GM19395 (cell line): Measurements from ENCODE around the gene SLC1A3.

Experiments
- ATAC-seq: cut with Tn5 transposase; IDR thresholded peaks from one replicate; pipeline ENCODE4 v1.9.1; 2021; ENCODE audit warnings: mild to moderate bottlenecking, moderate library complexity; ENCODE audit not compliant: unreplicated experiment

SLC1A3 gene

GRCh38 chr5:36599986-36600779, 6.2 kb upstream of the SLC1A3 start:
- no peak for ATAC-seq

DNA sequence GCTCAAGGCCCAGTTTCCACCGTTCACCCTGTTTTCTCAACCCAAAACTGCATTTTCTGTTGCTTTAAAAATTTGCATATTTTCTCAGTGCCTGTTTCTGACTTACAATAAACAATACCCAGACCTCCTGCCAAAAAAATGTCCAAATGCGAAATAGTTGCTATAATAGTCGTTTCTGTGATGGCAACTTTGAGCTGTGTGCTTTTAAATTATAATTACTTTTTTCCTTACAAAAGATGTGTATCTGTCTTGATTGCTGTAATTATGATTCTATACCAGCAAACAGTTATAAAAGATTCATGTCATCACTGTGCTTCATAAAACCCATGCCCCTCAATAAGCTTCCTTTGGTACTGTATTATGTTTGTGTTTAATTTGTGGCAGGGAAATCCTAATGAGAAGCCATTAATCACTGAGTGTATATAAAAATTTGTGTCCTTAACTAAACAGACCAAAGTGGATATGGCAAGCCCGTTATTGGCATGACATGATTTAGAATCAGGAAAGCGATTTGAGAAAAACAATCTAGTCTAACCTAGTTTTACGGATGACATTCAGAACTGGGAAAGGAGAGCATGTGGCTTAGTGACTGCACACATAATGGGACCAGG, 5.4 kb upstream of the SLC1A3 start:
- no peak for ATAC-seq

DNA sequence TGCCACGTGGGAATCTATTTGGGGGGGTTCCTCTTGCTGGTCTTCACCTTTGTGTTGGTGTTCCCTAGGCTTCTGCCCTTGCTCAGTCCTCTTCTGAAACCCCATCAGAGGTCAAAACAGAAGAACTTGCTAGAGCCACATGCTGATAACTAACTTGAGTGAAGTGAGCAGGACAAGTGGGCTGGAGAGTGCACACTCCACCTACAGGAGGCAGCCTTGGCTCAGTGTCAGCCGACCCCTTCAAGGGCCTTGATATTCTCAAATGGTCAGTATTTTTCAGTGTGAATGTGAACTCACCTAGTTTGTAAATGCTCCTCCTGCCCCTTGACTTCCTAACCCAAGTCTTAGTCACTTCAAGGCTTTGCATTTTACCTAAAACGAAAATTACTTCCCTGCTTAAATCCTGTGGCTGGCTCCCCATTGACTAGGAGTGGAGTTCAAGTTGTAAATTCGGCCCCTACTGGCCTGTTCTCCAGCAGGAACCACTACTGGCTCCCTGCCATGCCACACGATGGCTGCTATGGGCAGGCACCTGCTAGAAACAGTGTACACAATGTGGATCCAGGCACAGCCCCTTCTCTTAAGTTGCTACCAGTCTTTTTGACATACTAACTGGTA, 3.6 kb upstream of the SLC1A3 start:
- no peak for ATAC-seq

DNA sequence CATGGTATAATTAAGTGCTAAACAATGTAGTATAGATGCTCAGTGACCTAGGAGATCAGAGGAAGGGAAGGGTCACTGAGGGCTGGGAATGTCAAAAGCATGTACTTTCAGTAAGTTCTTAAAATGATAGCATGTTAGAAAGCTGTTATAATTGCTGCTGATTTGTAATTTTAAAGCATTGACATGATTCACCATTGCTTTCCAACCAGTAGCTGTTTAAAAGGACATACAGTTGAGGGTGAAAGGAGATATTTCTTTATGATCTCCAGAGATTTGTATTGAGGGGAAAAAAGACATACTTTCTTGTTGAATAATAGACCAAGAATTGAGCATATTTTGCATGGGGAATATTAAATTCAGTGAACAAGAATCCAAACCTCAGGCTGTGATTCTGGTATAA, 1.2 kb upstream of the SLC1A3 start:
- no peak for ATAC-seq

DNA sequence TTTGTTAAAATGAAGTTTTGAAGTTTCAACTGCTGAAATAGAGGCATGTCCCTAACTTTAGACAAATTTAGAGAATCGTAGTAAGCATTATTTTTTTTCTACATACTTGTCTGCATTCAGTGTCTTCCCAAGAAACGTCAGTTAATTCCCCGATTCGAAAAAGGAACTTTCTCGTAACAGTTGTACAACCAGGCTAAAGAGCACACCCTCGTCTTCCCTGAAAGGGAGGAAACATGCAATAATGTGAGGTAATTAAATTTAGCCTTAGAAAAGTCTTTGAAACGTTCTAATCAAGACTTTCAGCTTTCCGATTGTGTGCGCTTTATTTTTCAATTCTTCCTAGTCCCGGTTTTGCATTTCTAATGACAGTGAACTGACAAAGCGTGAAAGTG, 374 bp upstream of the SLC1A3 start:
- ATAC-seq: no peak

DNA sequence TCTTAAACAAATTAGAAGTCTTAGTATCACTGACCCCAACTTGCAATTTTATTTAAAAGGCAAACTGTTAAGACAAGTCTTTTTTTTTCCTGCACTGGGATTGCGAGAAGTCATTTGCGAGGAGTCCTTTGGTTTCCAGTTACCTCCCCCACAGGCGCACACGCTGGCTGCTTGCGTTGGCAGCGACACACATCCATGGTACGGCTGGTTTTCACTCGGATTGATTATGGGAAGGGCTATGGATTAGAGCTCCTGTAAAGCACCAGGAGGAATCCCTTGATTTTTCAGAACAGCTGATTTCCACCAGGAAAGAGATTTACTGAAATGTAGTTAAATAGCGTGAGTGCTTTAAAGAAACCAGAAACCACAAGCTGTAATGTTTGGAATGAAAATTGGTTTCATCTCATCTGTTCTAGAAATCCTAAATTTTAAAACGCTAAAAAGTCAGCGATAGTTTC, 737 bp downstream of the SLC1A3 start:
- ATAC-seq: no peak

GRCh38 chr5:36607838-36608783, 1.7 kb downstream of the SLC1A3 start:
- ATAC-seq: no peak

- ATAC-seq: no peak
Observed at GRCh38 chr5:36610621-36611020, 4.2 kb downstream of the SLC1A3 start.

DNA sequence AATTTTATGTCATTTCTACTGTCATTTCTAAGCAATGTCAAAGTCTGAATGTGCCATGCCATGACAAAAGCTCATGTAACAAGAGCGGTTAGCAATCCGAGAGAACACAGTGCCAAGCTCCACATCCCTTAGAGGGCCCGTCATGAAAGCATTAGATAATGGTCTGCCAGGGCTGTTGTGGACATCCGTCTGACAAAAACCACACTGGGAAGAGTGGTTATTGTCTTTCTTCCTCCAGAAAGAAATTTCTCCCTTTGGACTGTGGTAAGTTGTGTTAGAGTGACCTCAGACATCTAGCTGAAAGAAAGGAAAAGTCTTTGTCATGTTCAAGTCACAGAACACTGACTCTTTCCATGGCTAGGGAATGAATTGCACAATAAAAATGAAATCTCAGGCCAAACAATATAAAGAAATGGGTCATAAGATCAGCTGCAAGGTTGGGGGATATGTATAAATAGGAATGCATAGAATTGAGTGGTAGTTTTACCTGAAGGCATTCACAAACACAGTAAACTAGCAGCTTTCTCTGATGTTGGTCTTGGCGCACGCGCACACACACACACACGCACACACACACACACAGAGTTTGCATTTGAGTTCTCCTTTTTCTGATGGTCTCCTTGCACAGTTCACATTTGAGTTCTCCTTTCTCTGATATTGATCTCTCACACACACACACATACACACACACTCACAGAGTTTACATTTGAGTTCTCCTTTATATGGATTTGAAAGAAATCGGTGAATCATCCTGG, 5.3 kb downstream of the SLC1A3 start:
- ATAC-seq: no peak

DNA sequence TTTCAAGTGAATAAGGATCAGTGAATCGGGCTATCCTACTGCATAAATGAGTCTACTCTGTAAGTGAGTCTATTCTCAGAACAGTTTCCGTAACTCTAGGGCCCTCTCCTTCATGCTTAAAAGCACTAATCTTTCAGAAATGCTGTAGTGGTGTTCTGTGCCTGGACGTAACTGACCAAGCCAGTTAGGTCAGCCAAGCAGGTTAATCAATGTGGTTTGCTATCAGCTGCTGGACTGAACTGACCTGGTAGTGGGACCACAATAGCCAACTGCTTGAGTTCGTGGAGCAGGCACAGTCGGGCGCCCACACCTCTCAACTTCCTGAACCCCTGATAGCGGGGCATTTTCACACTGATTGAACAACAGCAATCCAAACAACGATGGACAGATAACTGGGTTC, 6.8 kb downstream of the SLC1A3 start:
- no peak for ATAC-seq

GRCh38 chr5:36613771-36614656, 7.6 kb downstream of the SLC1A3 start:
- ATAC-seq: no peak

- ATAC-seq: no peak
Observed at GRCh38 chr5:36614657-36615308, 8.4 kb downstream of the SLC1A3 start.

DNA sequence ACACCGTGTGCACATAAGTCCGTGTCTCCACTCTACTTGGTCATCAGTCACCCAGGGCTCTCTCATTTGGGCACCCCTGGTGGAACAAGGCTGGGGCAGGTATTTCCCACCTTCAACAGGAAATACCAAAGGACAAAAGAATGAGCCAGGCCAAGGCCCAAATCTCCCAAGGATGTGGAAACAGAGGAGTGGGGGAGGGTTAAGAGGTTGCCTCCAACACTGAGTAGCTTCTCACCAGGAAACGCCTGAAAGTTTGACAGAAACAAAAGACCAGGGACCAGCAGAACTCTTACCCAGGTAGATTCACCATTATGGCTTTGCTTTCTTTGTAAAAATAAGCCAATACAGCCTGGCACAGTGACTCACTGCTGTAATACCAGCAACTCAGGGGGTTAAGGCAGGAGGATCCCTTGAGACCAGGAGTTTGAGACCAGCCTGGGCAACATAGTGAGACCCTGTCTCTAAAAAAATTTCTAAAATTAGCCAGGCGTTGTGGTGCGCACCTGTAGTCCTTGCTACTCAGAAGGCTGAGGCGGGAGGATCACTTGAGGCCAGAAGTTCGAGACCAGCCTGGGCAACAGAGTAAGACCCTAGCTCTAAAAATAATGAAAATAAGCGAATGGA, 12.7 kb downstream of the SLC1A3 start:
- ATAC-seq: no peak

DNA sequence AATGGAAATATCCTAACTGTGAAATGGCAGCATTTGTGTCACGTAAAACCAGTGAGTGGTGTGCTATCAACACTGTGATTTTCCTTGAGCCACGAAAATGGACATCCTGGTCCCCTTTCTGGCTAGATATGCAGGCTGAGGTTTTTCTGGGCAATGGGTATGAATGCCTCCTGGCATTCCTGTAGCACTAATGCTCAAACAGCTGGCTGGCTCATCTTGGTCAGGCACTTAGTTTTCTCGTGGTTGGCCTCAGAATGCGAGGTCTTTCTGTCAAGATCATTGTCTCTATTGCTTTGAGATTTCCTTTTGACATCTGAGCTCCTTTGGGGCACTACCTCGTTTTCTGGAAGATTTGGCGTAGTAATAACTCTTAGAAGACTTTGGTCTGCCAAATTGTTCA, 15.6 kb downstream of the SLC1A3 start:
- ATAC-seq: no peak

DNA sequence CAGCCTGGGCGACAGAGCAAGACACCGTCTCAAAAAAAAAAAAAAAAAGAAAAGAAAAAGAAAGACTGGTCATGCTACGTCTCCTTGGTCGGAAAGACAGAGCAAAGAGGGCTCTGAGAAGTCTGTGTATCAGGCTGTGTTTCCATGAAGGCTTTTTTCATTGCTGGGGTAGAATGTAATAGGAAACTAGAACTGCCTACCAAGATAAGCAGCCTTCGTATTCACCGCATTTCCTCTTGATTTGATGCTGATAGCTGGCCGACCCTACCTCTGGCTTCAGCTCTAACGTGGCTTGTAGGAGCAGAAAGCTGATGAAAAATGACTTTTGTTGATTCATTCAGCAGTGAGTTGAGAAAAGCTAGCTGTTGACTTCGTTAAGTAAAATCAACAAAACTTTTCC, 17.4 kb downstream of the SLC1A3 start:
- no peak for ATAC-seq

GRCh38 chr5:36624277-36624676, 17.9 kb downstream of the SLC1A3 start:
- ATAC-seq: no peak

GRCh38 chr5:36628695-36629094, 22.3 kb downstream of the SLC1A3 start:
- no peak for ATAC-seq

DNA sequence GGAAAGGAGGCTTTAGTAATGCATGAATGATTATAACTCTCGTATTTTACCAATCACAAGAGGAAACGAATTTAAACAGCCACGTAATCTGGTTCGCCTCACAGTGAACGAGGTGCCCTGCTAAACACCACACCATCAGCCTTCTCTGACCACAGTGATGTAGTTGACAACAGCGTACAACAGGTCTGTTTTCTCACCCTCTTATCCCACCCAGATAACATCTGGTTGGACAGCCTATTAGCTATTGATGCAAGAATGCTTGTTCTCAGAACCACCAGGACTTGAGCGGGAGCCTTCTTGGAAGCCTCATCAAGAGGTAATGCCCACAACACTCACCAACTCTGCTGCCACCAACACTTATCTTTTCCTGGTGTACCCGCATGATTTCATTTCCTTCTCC, 23.3 kb downstream of the SLC1A3 start:
- ATAC-seq: no peak
